ENCODE data around the gene ACOX1. TPM values are rescaled to one million over a fixed set of nuclear protein-coding genes. Genes with fewer than 3 reads are reported as not detected.

The ACOX1 gene
- total RNA-seq, 1 experiment from 2014 or later = 39.5 TPM

- Histone ChIP-seq H3K27ac (ENCODE audit: low read depth, low read length, poor library complexity, severe bottlenecking) (no peak overlapping the region), H3K4me3 (ENCODE audit: low read depth, low read length, poor library complexity, severe bottlenecking) (no peak overlapping the region), H3K4me1 (ENCODE audit: insufficient read depth, low read length, poor library complexity, severe bottlenecking) (no peaks in the 10 kb centered on the region), H3K36me3 (ENCODE audit: insufficient read depth, low read length, poor library complexity, severe bottlenecking) (peaks cover 7% of the 10 kb centered on the region), H3K9me3 (ENCODE audit: low read depth, low read length, poor library complexity, severe bottlenecking) (no peaks in the 10 kb centered on the region), H3K27me3 (replicated peaks; ENCODE audit: insufficient read depth, low read depth, low read length, poor library complexity) (no peaks in the 10 kb centered on the region)
- intact Hi-C loops (cut with micrococcal nuclease; ENCODE audit: unreplicated experiment) = no loop called here
- ChIA-PET POLR2A (ENCODE audit: low non-redundant PET) (no interaction called here), CTCF (interaction anchor here (0.7 to 1.3 kb wide), 6 partner anchors 10 to 163 kb away, joined by 3 to 4 read pairs (median 3); no protein-coding TSS in a partner anchor)
- DNase-seq (ENCODE audit: low spot score) = peak; percentile 73
- TF ChIP-seq CTCF (conservative IDR thresholded peaks at IDR 0.05; ENCODE audit: low read depth, low read length) (peak; percentile 93), EZH2 (IDR thresholded peaks at IDR 0.05; ENCODE audit: borderline replicate concordance, low read depth, low read length, poor library complexity, severe bottlenecking) (no peak)
- no TSS peak for BruUV-seq (replicated peaks)
These were observed 21.2 kb upstream of the ACOX1 start for GRCh38 chr17:76000016-76000754.

DNA sequence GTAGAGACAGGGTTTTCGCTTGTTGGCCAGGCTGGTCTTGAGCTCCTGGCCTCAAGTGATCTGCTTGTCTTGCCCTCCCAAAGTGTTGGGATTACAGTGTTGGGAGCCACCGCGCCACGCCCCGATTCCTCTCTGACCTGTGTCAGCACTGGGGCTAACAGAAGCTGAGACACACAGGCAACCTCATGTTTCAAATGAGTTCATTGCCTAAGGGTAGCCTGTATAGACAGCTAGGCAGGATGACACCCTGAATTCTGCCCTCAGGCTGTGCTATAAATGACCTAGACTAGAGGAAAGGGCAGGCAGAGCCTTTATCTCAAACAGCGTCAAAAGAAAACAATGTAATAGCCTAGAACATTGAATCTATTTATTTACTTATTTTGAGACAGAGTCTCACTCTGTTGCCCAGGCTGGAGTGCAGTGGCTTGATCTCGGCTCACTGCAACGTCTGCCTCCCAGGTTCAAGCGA, 19.4 kb upstream of the ACOX1 start:
- POLR2A ChIA-PET (ENCODE audit: low non-redundant PET) = no interaction called here
- no peak for DNase-seq (ENCODE audit: low spot score)
- TF ChIP-seq CTCF (conservative IDR thresholded peaks at IDR 0.05; ENCODE audit: low read depth, low read length) = no peak
- no peak for TF ChIP-seq EZH2 (IDR thresholded peaks at IDR 0.05; ENCODE audit: borderline replicate concordance, low read depth, low read length, poor library complexity, severe bottlenecking)
- CTCF ChIA-PET = interaction anchor here (0.7 kb wide), 1 partner anchor 51 kb away, joined by 6 read pairs; no protein-coding TSS in a partner anchor
- H3K27ac ChIP-seq (ENCODE audit: low read depth, low read length, poor library complexity, severe bottlenecking) = no peak overlapping the region
- H3K9me3 ChIP-seq (ENCODE audit: low read depth, low read length, poor library complexity, severe bottlenecking) = no peaks in the 10 kb centered on the region
- H3K4me1 ChIP-seq (ENCODE audit: insufficient read depth, low read length, poor library complexity, severe bottlenecking) = no peaks in the 10 kb centered on the region
- no TSS peak for BruUV-seq (replicated peaks)
- no peaks in the 10 kb centered on the region for H3K27me3 ChIP-seq (replicated peaks; ENCODE audit: insufficient read depth, low read depth, low read length, poor library complexity)
- no peak overlapping the region for H3K4me3 ChIP-seq (ENCODE audit: low read depth, low read length, poor library complexity, severe bottlenecking)
- intact Hi-C loops (cut with micrococcal nuclease; ENCODE audit: unreplicated experiment) = no loop called here
- H3K36me3 ChIP-seq (ENCODE audit: insufficient read depth, low read length, poor library complexity, severe bottlenecking) = no peaks in the 10 kb centered on the region

- Histone ChIP-seq H3K27ac (ENCODE audit: low read depth, low read length, poor library complexity, severe bottlenecking) (peak overlapping the region; percentile 54), H3K4me3 (ENCODE audit: low read depth, low read length, poor library complexity, severe bottlenecking) (no peak overlapping the region), H3K4me1 (ENCODE audit: insufficient read depth, low read length, poor library complexity, severe bottlenecking) (no peaks in the 10 kb centered on the region), H3K27me3 (replicated peaks; ENCODE audit: insufficient read depth, low read depth, low read length, poor library complexity) (no peaks in the 10 kb centered on the region), H3K36me3 (ENCODE audit: insufficient read depth, low read length, poor library complexity, severe bottlenecking) (no peaks in the 10 kb centered on the region), H3K9me3 (ENCODE audit: low read depth, low read length, poor library complexity, severe bottlenecking) (no peaks in the 10 kb centered on the region)
- intact Hi-C loops (cut with micrococcal nuclease; ENCODE audit: unreplicated experiment) = no loop called here
- DNase-seq (ENCODE audit: low spot score) = peak; percentile 31
- POLR2A ChIA-PET (ENCODE audit: low non-redundant PET) = no interaction called here
- BruUV-seq (replicated peaks) = no TSS peak
- CTCF ChIA-PET = interaction anchor here (0.6 kb wide), 2 partner anchors 9 to 619 kb away, joined by 3 read pairs; no protein-coding TSS in a partner anchor
- no peak for TF ChIP-seq EZH2 (IDR thresholded peaks at IDR 0.05; ENCODE audit: borderline replicate concordance, low read depth, low read length, poor library complexity, severe bottlenecking)
- TF ChIP-seq CTCF (conservative IDR thresholded peaks at IDR 0.05; ENCODE audit: low read depth, low read length) = no peak
These were observed 18.0 kb upstream of the ACOX1 start for GRCh38 chr17:75996665-75997590.
